Right hindlimb (tissue), 1 donor: ENCODE data around the gene ULK4.

ENCODE experiments used
- DNase-seq: peaks from one replicate; pipeline ENCODE4 v3.0.0-alpha.2; 2018

ULK4 gene

DNA sequence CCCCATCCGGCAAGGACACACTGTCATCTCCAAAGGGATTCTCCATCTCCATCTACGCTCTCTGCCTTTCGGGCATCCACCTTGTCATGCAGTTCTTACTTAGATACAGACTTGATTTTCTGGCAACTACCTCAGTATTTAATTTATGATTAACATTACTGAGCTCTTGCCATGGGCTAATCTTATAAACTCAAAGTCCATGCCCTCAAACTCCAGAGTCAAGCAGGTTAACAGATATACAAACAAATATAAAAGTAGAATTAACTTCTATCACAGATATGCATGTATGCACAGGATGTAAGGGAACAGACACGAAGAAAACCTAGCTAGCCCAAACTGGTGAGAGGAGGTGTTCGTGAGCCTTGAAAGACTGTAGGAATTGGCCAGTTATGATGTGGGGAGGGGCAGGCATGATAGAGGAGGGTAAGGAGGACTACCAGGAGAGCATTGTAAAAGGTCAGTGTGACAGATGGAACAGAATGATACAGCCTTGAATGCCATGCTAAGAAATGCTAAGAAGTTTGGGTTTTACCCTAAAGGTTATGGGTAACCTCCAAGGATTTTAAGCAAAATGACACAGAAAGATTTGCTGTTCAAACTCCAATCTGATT lies 334.3 kb downstream of the ULK4 start:
- DNase-seq, result no peak

DNA sequence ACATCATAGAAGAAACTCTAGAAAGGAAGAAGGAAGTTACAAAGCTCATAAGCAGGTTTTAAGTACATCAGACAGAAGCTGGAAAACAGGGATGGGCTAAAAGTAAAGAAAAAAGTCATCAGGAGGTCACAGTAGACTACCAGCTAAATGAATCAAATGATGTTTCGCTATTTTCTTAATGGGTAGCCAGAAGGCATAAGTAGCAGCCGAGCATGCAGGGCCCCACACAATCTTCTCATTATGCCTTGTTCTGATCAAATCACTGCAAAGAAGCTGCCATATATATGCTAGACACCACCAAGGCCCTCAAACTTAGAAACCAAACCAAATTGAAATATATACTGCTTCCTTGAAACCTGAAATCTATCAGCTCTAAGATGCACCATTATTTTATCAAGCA lies 349.1 kb downstream of the ULK4 start:
- DNase-seq, result no peak

DNA sequence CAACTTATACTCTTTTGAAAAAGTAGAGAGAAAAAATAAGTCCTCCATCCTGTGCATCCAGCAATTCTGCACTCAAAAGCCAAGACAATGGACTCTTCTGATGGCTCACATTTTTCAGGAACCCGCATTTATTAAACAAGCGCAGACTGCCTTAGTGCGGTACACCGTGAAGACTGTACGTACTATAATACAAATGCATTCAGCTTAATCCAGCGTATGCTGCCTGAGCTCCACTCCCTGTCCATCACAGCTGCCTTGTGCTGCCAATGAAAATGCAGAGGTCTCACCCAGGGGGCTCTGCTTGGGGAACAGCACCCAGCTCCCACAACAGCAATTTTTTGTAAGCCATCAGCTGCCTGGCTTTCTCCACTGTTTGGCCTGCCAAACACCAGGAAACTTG lies 350.9 kb downstream of the ULK4 start:
- no peak for DNase-seq

DNA sequence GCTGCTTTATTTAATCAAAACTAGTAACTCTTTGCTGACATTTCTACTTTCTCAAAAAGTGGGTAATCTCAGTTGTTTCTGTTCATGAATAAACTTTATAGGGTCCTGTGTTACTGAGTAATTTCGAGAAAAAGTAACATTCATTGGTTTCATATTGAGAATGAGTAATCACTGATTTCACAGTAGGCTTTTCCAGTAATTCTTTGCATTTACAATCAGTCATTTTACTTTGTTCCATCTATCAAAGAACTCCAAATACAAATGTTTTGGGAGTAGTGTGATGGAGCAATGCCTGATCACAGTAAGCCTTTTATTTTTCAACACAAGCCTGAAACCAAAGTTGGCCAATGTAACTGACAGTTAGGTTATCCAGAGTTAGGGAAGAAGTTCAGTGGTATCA lies 353.6 kb downstream of the ULK4 start:
- DNase-seq, result no peak

DNA sequence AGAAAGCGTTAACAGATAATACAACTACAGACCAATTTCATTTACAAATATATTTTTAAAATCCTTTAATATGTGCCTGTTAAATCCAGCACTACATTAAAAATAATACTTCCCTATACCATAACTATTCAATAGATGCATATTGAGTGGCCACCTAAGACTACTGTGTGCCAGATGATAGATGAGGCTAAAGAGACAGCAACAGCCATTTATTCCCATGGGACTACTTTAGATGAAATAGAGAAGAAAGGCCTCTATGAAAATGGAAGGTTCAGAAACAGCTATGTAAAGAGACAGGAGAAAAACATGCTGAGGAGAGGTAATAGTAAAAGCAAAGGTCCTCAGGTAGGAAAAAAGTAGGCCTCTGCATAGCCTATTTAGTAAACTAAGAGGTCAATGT lies 358.1 kb downstream of the ULK4 start:
- no peak for DNase-seq

DNA sequence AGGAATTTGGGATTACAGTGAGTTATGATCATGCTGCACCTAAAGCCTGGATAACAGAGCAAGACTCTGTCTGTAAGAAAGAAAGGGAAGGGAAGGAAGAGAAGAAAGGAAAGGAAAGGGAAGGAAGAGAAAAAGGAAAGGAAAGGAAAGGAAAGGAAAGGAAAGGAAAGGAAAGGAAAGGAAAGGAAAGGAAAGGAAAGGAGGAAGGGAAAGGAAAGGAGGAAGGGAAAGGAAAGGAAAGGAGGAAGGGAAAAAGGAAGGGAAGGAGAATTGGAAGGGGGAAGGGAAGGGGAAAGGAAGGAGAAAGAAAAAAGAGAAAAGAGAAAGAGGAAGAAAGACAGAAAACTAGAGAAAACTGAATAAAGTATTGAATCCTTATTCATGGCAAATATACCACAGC lies 359.8 kb downstream of the ULK4 start:
- DNase-seq, result no peak

DNA sequence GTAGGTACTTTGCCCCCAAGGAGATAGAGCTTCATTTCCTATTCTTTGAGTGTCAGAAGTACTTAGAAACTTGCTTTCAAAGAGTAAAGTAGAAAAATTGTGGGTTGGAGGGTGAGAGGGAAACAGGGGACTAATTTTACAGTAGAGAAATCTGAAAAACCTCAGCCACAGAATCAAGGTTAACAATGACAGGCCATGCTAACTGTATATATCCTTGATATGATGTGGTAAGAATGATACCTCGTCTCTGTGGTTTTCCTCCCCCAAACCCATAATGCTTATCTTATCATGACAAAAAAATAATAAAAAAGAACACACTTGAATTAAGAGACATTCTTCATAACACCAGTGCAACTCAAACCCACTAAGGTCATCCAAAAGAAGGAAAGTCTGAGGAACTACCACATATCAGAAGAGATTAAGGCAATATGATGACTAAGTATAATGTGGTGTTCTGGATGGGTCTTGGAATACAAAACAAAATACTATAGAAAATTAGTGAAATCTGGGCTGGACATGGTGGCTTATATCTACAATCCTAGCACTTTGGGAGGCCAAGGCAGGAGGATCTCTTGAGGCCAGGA lies 360.4 kb downstream of the ULK4 start:
- DNase-seq, result no peak

DNA sequence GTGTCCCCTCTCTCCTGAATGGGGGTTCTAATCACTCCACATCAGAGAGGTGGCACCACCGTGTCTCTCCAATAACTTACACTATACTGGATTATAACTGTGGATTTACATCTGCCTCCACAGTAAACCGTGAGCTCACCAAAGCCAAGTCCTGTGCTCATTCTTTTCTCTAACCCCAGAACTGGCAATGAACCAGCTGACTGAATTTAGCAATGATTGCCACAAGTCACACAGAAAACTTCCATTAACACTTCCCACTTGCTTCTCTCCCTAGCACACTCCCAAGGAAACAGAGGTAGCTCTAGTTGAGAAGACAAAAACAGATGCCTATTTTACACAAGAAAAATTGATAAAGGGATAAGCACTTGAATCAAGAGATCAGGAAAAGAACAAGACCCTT lies 361.3 kb downstream of the ULK4 start:
- no peak for DNase-seq

DNA sequence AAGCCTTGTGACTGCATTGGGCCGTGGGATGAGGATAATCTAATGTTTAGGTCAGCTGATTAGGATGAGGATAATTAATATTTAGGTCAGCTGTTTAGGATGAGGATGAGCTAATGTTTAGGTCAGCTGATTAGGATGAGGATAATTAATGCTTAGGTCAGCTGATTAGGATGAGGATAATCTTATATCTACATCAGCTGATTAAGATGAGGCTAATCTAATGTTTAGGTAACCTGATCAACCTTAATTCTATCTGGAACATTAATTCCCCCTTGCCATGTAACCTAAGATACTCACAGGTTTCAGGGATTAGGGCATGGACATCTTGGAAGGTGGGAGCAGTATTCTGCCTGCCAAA lies 362.8 kb downstream of the ULK4 start:
- DNase-seq, result no peak

DNA sequence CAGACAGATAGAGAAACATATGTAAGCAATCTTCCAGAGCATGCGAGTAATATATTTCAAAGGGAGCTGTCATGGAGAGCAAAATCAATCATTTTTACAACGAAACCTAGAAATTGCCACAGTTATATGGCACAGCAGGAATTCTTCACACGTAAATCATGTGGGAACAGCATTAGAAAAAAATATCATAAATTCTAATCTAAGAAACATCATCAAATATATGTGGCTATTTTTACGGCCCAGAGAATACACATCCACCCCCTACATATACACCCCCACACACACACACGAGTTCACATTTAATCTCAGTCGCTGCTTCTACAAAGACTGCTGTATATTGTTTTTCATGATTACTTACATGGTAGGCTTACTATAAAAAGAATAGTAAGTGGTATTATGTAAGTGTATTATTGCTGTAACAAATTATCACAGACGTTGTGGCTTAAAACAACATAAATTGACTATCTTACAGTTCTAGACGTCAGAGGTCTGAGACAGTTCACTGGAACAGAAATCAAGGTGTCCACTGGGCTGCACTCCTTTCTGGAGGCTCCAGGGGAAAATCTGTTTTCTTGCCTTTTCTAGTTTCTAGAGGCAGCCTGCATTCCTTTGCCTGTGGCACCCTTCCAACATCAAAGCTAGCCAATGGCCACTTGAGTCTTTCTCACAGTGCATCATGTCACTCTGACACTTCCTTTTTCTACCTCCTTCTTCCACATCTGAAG lies 363.3 kb downstream of the ULK4 start:
- no peak for DNase-seq

DNA sequence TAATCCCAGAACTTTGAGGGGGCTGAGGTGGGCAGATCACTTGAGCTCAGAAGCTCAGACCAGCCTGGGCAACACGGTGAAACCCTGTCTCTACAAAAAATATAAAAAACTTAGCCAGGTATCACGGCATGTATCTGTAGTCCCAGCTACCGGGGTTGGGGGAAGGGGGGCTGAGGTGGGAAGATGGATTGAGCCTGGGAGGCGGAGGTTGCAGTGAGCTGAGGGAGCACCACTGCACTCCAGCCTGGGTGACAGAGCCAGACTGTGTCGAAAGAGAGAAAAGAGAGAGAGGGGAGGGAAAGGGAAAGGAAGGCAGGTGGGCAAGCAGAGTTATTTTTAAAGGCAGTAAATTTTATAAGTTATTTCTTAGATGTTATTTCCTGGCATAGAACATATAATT lies 368.1 kb downstream of the ULK4 start:
- DNase-seq, result no peak

DNA sequence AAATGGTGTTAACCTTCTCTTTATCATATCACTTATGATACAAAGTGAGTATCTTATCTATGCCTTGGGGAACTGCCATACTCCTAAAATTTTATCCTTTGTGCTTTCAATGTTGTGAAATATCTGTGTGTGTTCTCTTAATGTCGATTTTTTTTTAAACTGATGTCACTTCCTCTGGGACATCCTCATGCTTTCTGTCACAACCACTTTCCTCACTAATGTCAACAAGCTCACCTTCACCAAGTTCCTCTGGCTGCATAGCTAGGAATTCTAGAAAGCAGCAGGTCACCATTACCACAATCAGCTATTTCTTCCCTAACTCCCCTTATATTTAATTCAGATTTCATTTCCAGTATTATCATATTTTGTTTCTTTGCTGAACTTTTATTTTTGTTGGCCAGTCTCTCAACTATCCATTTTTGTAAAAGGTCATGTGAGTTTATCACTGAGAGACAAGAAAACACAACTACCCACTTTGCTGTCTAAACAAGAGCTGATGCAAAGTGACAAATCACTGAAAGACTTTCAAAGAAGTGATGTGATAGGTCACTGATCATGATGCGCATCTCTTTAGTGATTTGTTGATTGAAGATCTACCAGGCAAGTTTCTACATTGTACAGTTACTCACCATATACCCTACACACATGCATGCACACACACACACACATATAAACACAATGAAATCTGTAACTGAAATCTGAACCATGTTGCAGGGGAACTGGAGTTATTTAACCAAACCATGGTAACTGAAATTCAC lies 369.0 kb downstream of the ULK4 start:
- no peak for DNase-seq

DNA sequence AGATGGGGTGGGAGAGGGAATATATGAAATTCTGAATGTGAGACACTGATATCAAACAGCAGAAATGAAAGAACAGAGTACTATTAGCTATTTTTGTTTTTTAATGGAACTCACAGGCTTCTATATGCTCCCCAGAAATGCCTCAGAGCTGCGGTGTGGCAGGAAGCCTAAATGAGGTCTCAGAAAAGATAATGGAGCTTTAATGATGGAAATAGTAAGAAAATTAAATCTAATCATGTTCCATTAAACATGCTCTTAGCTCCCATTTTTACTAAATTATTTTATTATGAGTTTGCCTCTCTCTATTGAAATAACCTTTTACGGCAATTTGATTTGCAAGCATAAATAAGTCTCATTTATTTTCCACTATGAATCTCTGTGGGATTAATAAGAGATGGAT lies 378.9 kb downstream of the ULK4 start:
- no peak for DNase-seq

DNA sequence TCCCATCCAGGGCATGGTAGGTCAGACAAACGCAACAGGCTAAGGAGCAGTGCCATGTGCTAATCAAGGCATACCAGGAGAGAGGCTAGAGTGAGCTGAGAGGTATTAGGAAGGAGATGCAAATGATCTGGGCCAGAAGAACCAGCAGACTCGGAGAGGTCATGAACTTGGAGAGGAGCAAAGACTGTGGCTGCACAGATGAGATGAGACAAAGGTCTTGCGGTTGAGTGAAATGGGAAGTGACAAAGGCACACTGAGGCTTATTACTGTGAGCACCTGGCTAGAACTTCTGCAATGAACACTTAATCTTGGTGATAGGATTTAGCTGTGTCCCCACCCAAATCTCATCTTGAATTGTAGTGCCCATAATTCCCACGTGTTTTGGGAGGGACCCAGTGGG lies 380.2 kb downstream of the ULK4 start:
- DNase-seq, result no peak

DNA sequence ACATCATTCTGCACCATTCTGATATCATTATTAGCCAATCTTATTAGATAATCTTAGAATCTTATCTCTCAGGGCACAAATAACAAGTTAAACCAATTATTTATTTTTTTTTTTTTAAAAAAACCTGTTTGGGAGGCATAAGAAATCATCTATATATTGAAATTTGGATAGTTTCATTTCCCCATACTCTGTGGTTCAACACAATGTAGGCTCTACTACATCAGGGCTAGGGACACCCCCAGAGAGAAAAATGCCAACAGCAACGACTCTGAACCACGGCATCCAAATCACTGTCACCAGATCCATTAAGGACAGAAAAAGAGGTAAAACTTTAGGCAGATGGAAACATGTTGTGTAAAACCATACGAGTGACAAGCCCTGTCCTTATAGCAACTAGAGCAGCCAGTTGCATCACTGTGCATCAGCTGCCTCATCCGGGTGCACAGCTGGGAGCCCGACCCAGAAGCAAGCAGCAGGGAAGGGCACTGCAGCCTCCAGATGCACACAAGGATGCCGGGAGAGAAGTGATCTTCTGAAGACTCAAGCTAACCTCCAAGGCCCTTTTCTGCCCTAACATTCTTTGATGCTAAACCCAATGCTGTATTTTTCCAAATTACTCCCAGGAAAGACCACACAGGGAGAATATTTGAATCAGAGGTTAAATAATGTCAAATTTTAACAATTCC lies 381.5 kb downstream of the ULK4 start:
- no peak for DNase-seq

DNA sequence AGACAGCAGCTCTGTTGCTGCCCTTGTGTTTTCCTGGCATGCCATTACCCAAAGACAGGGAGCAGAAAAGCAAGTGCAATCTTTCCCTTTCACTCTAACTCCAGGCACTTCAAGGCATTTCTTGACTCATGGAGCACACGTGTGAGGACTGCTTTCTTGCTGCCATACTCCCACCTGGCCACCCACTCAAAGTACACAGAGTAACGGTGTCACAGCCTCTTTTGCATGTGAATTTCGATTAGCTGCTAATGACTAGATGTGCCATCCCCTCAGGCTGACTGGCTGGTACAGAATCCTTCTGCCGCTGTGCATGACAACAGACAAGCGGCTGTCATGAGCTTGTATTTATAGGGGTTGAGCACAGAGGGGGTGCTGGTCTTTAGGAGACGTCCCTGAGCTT lies 382.0 kb downstream of the ULK4 start:
- DNase-seq, result no peak

DNA sequence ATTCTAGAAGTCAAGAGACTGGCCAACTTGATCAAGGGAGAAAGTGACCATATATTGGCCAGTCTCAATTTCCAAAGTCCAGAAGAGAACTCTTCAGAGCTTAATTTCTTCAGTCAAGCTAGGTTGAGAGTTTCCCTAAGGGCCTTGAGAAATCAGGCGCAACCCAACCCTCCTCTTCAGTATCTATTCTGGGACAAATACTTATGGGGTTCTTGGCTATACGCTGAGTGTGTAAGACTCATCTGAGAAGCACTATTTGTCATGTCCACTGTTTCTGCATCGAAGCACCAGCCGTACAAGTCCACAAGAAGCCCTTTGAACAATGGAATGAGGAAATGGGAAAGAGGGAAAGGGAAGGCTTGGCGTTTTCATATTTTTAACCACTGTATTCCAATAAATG lies 383.1 kb downstream of the ULK4 start:
- no peak for DNase-seq

DNA sequence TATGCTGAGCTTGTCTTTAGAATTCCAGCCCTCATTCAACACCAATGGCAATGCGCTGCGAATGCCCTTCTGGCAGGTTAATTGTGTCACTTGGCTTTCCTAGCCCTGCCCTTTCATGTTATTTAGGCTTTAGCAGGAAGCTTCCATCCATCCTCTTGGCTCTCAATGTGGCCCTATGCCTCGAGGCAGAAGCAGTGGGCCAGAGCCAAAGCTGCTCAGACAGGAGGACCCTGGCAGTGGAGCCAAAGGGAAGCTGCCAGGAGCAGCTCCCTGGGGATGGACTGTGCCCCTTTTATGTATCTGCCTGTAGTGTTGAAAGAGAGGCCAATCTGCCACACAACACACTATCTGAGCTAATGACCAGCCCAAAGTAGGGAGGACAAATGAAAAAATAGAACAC lies 386.2 kb downstream of the ULK4 start:
- DNase-seq, result no peak

DNA sequence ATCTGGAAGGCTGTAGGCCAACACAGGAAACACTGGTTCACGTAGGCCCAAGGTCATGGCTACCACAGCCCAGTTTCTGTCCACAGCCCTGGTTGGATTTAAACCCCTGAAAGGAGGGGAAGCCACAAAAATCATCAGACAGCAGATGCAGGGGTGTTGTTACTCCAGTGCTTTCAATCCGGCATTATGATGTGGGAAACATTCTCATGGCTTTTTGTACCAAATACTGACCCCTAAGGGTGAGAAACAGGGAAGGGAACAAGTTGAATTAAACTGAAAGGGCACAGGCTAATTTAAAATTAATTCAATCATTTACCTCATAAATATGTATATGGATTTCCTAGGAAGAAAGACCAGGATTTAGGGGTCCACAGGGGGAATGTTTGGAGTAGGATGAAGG lies 387.0 kb downstream of the ULK4 start:
- no peak for DNase-seq

DNA sequence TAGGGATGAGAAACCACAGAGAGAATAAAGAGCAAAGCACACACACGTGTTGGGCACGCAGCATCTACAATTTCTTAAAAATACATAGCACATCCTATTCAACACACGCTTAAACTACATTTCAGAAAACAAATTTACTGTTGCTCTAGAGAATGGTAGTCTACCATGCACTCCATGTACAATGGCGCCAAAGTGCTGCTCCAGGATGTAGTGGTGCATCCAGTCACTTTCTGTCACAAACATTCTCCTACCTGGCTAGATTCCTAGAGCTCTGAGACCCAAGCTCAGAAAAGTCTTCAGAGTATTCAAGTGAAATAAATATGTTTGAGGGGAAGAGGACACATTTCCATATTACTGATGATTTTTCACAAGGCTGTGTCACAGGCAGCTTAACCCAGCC lies 388.3 kb downstream of the ULK4 start:
- DNase-seq, result no peak

DNA sequence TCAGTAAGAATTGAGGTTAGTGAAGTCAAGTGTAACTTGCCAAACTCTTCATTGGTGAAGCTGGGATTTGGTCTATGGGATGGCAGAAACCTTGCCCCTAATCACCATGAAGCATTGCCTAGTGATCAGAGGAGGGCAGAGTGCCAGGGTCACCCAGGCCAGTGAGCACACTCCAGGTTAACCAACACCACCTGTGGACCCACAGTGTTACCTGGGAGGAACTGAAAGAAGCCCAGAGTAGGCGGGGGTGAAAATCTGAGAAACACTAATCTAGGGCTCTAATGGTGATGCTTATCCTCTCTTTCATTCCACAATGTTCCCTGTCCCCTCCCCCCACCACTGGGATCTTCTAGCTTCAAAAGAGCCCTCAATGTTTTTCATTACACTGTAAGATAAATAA lies 389.8 kb downstream of the ULK4 start:
- DNase-seq, result no peak

DNA sequence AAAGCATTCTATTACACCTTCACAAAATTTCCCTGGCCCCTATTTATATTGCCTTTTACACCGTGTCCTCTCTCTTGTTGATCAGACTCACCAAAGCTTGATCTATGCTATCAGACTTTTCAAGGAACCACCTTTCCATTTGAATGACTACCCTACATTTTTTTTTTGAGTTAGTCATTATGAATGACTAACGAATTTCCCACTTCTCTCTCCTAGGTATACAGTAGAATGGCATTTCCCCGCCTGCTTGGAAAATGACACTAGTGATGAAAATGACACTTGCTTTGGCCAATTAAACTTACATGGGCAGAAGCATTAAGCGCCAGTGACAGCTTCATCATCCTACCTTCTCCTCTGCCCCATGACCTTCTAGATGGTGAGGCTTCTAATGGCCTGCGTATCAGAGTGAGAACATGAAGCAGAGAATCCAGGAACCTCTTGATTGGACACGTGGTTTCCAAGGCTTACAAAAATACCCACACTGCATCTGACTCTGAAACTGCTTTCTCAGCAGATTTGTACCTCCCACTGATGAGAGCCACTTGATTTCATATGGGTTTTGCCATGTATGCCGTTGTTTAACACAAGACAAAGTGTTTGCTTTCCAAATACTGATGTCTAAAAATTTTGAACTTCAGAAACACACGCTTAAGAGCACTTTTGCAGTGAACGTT lies 392.1 kb downstream of the ULK4 start:
- no peak for DNase-seq

DNA sequence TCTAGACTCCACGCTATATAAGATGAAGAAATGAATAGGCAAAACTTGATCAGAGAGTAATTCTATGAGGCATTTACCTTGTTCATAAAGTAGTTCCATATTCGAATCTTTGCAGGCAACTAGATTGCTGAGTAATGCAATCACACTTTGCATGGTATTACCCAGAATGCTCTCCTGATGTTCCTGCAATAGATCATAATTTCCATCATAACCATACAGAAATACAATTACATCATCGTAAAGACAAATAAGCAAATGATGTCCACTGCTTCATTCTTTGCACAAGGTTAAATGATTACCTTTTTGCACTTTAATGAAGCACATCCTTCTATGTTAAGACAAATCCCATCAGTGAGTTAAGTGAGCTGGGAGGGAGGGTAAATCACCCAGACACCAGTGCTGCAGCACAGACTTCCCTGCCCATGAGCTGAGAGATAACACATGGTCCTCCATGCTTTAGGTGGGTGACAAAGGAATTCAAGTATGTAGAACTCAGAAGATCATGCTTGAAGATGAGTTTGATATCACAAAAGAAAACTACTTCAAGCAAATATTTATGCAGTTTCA lies 395.9 kb downstream of the ULK4 start:
- DNase-seq, result no peak
